ENCODE results near the gene PARP12.

PARP12 gene

DNA sequence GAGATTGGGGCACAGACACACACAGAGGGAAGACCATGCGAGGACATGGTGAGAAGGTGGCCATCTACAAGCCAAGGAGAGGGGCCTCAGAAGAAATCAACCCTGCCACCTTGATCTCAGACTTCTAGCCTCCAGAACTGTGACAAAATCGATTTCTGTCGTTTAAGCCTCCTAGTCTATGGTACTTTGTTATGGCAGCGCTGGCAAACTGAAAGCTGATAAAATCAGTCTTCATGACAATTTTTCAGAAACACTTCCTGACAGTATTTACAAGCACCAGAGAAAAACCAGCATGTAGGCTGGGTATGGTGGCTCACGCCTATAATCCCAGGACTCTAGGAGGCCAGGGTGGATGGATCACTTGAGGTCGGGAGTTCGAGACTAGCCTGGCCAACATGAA is 4.2 kb downstream of the PARP12 start:
- no peaks in the 10 kb centered on the region for H3K27me3 ChIP-seq (ENCODE audit: control insufficient read depth, insufficient read depth, low read length)
- peaks cover 8% of the 10 kb centered on the region for H3K36me3 ChIP-seq (ENCODE audit: control insufficient read depth, insufficient read depth, low read length)
- no peak overlapping the region for H3K4me3 ChIP-seq (ENCODE audit: low read length)
- no peak overlapping the region for H3K9ac ChIP-seq (ENCODE audit: low read length)
- peaks cover 49% of the 10 kb centered on the region for H3K4me1 ChIP-seq (ENCODE audit: control insufficient read depth, insufficient read depth, low read length)
- H3K9me3 ChIP-seq (ENCODE audit: control insufficient read depth, low read length), result no peaks in the 10 kb centered on the region

DNA sequence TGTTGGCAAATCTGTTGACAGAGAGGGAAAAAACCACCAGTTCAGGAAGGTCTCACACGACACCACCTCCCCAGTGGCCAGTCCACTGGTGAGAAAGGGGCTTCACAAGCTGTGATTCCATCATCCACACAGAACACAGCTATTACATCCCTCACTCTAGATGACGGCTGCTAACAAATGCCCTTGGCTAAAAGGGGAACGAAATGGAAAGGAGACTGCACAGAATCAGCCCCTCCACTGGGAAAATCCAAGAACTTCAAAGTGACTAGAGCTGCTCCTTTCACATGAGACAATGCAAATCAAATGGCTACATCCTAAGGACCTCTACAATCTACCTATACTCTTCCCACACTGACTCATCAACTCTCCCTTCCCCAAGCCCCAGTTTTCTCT is 5.6 kb downstream of the PARP12 start:
- no peaks in the 10 kb centered on the region for H3K27me3 ChIP-seq (ENCODE audit: control insufficient read depth, insufficient read depth, low read length)
- H3K4me1 ChIP-seq (ENCODE audit: control insufficient read depth, insufficient read depth, low read length), result peaks cover 49% of the 10 kb centered on the region
- no peak overlapping the region for H3K4me3 ChIP-seq (ENCODE audit: low read length)
- no peaks in the 10 kb centered on the region for H3K9me3 ChIP-seq (ENCODE audit: control insufficient read depth, low read length)
- no peak overlapping the region for H3K9ac ChIP-seq (ENCODE audit: low read length)
- peaks cover 8% of the 10 kb centered on the region for H3K36me3 ChIP-seq (ENCODE audit: control insufficient read depth, insufficient read depth, low read length)

DNA sequence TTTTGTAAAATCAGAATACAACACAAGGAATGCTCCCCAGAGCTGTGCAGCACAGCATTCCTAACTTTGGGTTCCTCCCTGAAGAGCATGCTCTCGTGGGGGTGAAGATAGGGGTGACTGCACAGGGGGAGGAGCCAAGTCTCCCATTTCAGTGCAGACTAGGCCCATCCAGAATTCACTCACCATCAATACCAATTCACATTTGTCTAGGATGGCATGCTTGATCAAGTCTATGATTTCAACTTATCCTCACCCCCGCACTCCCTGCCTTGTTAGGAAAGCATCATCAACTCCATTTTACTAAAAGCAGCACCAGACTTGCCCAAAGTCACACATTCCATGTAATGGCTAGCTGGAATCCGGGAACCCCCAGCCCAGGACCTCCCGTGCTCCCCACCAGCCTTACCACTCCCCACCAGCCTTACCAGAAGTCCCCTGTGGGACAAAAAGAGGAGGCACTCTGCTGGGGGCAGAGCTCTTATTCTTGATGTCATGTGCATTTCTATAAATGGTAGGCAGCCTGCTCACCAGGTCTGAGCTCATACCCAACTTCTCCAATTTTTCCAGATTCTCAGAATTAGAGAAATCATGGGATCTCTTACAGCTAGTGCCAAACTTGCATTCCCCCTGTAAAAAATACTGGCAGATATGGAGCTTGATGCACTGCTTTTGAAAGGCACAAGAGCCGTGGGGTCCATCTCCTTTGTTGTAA is 6.2 kb downstream of the PARP12 start:
- no peak overlapping the region for H3K9ac ChIP-seq (ENCODE audit: low read length)
- no peaks in the 10 kb centered on the region for H3K9me3 ChIP-seq (ENCODE audit: control insufficient read depth, low read length)
- no peak overlapping the region for H3K4me3 ChIP-seq (ENCODE audit: low read length)
- H3K4me1 ChIP-seq (ENCODE audit: control insufficient read depth, insufficient read depth, low read length), result peaks cover 45% of the 10 kb centered on the region
- peaks cover 8% of the 10 kb centered on the region for H3K36me3 ChIP-seq (ENCODE audit: control insufficient read depth, insufficient read depth, low read length)
- no peaks in the 10 kb centered on the region for H3K27me3 ChIP-seq (ENCODE audit: control insufficient read depth, insufficient read depth, low read length)

DNA sequence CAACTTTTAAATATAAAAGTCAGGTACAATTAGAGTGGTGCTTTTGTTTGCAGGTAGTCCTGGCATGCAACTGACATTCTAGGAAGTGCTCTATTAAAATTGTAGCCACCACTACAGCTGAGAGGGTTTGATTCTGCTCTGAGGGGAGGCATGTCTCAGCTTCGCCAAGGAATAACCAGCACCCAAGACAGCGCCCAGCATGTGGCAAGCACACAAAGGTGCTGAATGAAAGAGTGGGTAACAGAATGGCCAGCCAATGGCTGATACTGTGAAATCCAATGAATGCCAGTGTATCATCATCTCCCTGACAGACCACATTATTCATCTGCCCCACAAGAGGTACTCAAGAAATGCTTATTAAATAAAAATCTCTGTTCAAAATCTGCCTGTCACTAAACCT is 6.9 kb downstream of the PARP12 start:
- Histone ChIP-seq H3K4me3 (ENCODE audit: low read length) (no peak overlapping the region), H3K4me1 (ENCODE audit: control insufficient read depth, insufficient read depth, low read length) (peaks cover 38% of the 10 kb centered on the region), H3K36me3 (ENCODE audit: control insufficient read depth, insufficient read depth, low read length) (peaks cover 8% of the 10 kb centered on the region), H3K27me3 (ENCODE audit: control insufficient read depth, insufficient read depth, low read length) (no peaks in the 10 kb centered on the region), H3K9ac (ENCODE audit: low read length) (no peak overlapping the region), H3K9me3 (ENCODE audit: control insufficient read depth, low read length) (no peaks in the 10 kb centered on the region)

DNA sequence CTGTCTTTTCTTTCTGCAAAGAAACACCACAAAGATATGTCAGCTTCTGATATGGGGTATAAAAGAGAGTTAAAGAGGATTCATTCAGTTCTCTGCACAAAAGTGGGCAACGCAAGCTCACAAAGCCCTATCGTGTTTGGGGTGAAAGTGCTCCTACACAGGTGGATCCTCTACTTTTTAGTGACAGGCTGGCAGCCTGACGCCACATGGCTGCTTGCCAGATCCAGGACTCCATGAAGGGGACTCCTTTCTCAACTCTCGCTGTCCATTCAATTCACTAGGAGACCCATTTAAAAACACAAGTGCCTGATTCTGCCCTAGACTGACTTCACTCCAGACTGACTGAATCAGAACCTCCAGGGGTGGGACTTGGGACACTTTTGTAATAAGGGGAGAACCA is 8.0 kb downstream of the PARP12 start:
- H3K27me3 ChIP-seq (ENCODE audit: control insufficient read depth, insufficient read depth, low read length), result no peaks in the 10 kb centered on the region
- no peak overlapping the region for H3K4me3 ChIP-seq (ENCODE audit: low read length)
- H3K9me3 ChIP-seq (ENCODE audit: control insufficient read depth, low read length), result no peaks in the 10 kb centered on the region
- peaks cover 8% of the 10 kb centered on the region for H3K36me3 ChIP-seq (ENCODE audit: control insufficient read depth, insufficient read depth, low read length)
- H3K9ac ChIP-seq (ENCODE audit: low read length), result no peak overlapping the region
- peaks cover 32% of the 10 kb centered on the region for H3K4me1 ChIP-seq (ENCODE audit: control insufficient read depth, insufficient read depth, low read length)

DNA sequence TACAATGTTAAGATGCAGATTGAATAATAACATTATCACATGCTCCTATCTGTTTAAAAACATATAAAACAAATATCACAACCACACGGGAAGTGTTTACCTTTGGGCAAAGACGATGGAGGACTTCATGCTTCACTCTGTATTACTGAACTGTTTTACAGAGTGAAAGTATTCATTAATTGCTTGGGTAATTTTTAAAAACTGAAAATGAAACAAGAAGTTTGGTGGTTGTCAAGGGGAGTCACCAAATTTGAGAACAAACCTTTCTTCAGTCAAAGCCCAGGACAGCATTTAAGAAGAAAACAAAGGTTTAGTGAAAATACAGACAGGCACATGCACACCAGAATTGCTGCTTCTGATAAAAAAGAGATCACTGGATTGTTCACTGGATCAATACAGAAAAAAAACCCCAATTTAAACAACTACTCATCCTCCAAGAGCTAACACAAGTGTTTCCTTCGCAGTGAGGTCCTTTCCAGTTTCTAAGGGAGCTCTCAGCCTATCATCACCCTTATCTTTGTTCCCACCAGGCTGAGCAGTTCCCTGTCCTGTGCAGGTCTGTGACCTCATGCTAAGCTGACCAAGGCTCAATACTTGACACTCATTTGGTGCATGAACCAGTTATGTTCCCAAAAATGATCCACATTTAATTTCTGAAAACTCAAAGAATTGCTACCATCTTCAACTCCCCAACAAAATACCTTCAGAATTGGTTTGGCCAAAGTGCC is 8.8 kb downstream of the PARP12 start:
- Histone ChIP-seq H3K9ac (ENCODE audit: low read length) (no peak overlapping the region), H3K4me3 (ENCODE audit: low read length) (no peak overlapping the region), H3K36me3 (ENCODE audit: control insufficient read depth, insufficient read depth, low read length) (peaks cover 8% of the 10 kb centered on the region), H3K9me3 (ENCODE audit: control insufficient read depth, low read length) (no peaks in the 10 kb centered on the region), H3K27me3 (ENCODE audit: control insufficient read depth, insufficient read depth, low read length) (no peaks in the 10 kb centered on the region), H3K4me1 (ENCODE audit: control insufficient read depth, insufficient read depth, low read length) (peaks cover 33% of the 10 kb centered on the region)

DNA sequence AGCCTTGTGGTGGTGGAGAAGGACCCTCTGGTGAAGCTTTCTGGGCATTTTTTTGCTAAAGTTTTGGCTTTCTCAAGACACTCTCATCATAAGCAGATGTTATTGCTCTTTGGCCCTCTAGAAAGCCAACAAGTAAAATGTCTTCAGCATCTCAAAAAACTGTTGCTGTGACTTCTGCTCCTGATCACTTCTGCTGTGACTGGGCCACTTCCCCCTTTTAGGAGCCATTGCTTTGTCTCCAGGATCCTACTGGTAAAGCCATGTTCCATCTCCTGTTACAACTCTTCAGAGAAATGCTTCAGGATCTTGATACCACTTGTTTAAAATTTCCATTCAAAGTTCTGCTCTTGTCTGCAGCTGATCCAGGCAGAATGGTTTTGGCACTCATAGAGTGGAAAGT is 10.9 kb downstream of the PARP12 start:
- H3K9ac ChIP-seq (ENCODE audit: low read length), result no peak overlapping the region
- H3K4me1 ChIP-seq (ENCODE audit: control insufficient read depth, insufficient read depth, low read length), result peaks cover 26% of the 10 kb centered on the region
- H3K4me3 ChIP-seq (ENCODE audit: low read length), result no peak overlapping the region
- no peaks in the 10 kb centered on the region for H3K9me3 ChIP-seq (ENCODE audit: control insufficient read depth, low read length)
- no peaks in the 10 kb centered on the region for H3K27me3 ChIP-seq (ENCODE audit: control insufficient read depth, insufficient read depth, low read length)
- H3K36me3 ChIP-seq (ENCODE audit: control insufficient read depth, insufficient read depth, low read length), result peaks cover 1% of the 10 kb centered on the region

DNA sequence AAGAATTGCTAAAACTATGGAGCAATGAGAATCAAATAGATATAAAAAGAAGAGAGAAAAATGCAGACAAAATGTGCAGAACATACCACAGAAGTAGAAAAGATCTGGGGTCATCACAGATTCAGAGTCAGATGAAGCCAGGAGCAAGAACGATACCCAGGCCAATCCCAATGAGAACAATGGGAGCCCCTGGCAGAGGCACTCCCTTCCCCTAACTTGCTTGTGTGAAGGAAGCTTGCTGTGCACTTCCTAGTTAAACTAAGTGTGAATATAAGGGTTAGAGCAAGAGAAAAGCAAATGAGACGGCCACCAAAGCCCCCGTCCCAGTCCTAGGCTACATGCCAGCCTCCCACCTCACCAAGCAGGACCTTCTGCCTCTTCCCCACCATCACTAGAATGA is 12.7 kb downstream of the PARP12 start:
- H3K4me1 ChIP-seq (ENCODE audit: control insufficient read depth, insufficient read depth, low read length), result peaks cover 26% of the 10 kb centered on the region
- H3K9me3 ChIP-seq (ENCODE audit: control insufficient read depth, low read length), result no peaks in the 10 kb centered on the region
- no peak overlapping the region for H3K9ac ChIP-seq (ENCODE audit: low read length)
- no peak overlapping the region for H3K4me3 ChIP-seq (ENCODE audit: low read length)
- H3K36me3 ChIP-seq (ENCODE audit: control insufficient read depth, insufficient read depth, low read length), result no peaks in the 10 kb centered on the region
- H3K27me3 ChIP-seq (ENCODE audit: control insufficient read depth, insufficient read depth, low read length), result no peaks in the 10 kb centered on the region

DNA sequence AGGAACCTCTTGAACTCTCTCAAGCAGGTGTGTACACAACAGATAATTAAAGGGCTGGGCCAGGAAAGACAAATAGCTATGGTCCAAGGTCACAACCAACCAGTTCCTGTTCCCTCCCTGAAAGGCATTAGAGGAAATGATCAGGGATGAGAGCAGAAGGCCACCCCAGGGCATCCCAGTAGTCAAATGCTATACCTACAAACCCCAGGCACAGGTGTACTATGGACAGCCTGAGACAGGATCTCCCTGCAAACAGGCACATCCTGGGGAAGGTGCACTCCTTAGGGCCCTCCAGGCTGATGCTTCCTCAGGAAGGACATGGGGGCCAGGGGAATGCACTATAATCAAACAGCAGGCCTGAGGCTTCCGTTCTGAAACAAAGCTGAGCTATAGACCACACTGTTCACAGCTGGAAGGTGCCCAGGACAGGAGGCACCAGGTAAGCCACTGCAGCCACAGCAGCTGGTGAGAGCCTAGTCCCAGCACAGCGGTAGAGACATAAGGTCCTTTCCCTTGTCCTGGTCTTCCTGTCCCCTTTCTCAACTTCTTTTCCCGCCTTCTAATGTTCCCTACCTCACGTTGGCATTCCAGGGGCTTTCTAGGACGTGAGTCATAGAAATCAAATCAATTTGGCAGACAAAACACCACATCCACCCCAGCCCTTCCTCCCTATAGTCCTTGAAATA is 13.3 kb downstream of the PARP12 start:
- Histone ChIP-seq H3K27me3 (ENCODE audit: control insufficient read depth, insufficient read depth, low read length) (no peaks in the 10 kb centered on the region), H3K9me3 (ENCODE audit: control insufficient read depth, low read length) (no peaks in the 10 kb centered on the region), H3K4me3 (ENCODE audit: low read length) (no peak overlapping the region), H3K4me1 (ENCODE audit: control insufficient read depth, insufficient read depth, low read length) (peaks cover 26% of the 10 kb centered on the region), H3K9ac (ENCODE audit: low read length) (no peak overlapping the region), H3K36me3 (ENCODE audit: control insufficient read depth, insufficient read depth, low read length) (no peaks in the 10 kb centered on the region)

DNA sequence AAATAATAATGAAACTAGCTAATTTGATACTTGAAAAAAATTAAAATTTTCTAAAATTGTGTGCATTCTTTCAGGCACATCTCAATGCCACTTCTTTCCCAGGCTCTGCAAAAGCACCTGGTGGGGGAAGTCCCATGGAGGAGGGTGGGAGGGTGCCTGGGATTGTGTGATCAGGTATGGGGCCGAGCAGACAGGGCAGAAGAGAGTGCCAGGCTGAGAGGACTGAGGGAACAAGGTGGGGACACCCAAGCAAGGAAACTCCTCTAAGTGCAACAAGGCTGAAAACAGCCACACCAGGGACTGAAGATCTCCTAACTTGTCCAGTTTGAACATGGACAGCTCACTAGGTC is 13.8 kb downstream of the PARP12 start:
- no peak overlapping the region for H3K9ac ChIP-seq (ENCODE audit: low read length)
- H3K36me3 ChIP-seq (ENCODE audit: control insufficient read depth, insufficient read depth, low read length), result no peaks in the 10 kb centered on the region
- H3K4me1 ChIP-seq (ENCODE audit: control insufficient read depth, insufficient read depth, low read length), result peaks cover 22% of the 10 kb centered on the region
- H3K27me3 ChIP-seq (ENCODE audit: control insufficient read depth, insufficient read depth, low read length), result no peaks in the 10 kb centered on the region
- H3K4me3 ChIP-seq (ENCODE audit: low read length), result no peak overlapping the region
- no peaks in the 10 kb centered on the region for H3K9me3 ChIP-seq (ENCODE audit: control insufficient read depth, low read length)

DNA sequence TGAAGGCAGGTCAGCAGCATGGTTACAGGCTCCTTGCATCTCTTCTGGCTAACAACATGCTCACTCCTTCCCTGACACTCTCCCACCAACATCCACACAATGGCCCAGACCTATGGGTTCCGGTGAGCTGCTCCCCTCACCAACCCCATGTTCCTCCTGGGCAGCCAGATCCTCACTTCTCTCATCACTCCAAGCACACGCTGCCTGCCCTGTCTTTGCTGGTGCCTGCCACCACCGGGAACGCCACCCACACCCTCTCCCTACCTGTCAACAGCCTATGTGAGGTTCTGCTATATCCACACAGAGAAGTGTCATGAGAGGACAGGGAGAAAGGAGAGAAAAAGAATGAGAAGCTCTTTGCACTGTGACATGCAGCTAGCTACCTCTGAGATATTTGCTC is 14.6 kb downstream of the PARP12 start:
- Histone ChIP-seq H3K4me3 (ENCODE audit: low read length) (no peak overlapping the region), H3K9ac (ENCODE audit: low read length) (no peak overlapping the region), H3K4me1 (ENCODE audit: control insufficient read depth, insufficient read depth, low read length) (peaks cover 20% of the 10 kb centered on the region), H3K9me3 (ENCODE audit: control insufficient read depth, low read length) (no peaks in the 10 kb centered on the region), H3K27me3 (ENCODE audit: control insufficient read depth, insufficient read depth, low read length) (no peaks in the 10 kb centered on the region), H3K36me3 (ENCODE audit: control insufficient read depth, insufficient read depth, low read length) (no peaks in the 10 kb centered on the region)

DNA sequence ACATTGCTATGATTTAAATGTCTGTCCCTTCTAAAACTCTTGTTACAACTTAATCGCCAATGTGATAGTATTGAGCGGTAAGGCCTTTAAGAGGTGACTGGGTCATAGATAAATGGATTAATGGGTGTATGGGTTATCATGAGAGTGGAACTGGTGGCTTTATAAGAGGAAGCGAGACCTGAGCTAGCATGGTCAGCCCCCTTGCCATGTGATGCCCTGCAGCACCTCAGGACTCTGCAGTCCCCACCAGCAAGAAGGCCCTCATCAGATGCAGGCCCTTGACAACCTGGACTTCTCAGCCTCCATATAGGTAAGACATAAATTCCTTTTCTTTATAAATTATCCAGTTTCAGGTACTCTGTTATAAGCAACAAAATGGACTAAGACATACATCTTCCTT is 15.6 kb downstream of the PARP12 start:
- Histone ChIP-seq H3K36me3 (ENCODE audit: control insufficient read depth, insufficient read depth, low read length) (no peaks in the 10 kb centered on the region), H3K9ac (ENCODE audit: low read length) (no peak overlapping the region), H3K27me3 (ENCODE audit: control insufficient read depth, insufficient read depth, low read length) (no peaks in the 10 kb centered on the region), H3K4me1 (ENCODE audit: control insufficient read depth, insufficient read depth, low read length) (peaks cover 20% of the 10 kb centered on the region), H3K9me3 (ENCODE audit: control insufficient read depth, low read length) (no peaks in the 10 kb centered on the region), H3K4me3 (ENCODE audit: low read length) (no peak overlapping the region)
